Activated CD8-positive, alpha-beta T cell treated with anti-CD3 and anti-CD28 coated beads for 36 hours (primary cell): Measurements from ENCODE around the gene DROSHA. TPM values are rescaled to one million over a fixed set of nuclear protein-coding genes. Genes with fewer than 3 reads are reported as not detected.

Source experiments
- ATAC-seq: fragments of 200-7000 bp; cut with Tn5 transposase; one replicate; pipeline ENCODE4 v1.10.0; 2021; ENCODE audit warnings: mild to moderate bottlenecking, moderate library complexity
- CTCF ChIA-PET: fragments of 350-600 bp; sonication (Branson Sonifier 250); formaldehyde crosslinking; loops from one replicate; lab custom pipeline; 2021; ENCODE audit warnings: antibody characterized with exemption; lab: Charles Lee
- POLR2A ChIA-PET: fragments of 350-600 bp; sonication (Branson Sonifier 250); formaldehyde crosslinking; loops from one replicate; lab custom pipeline; 2021; ENCODE audit warnings: antibody characterized with exemption; lab: Charles Lee
- DNase-seq: peaks from one replicate; pipeline ENCODE4 v3.0.0-alpha.2; 2020
- H3K27ac Mint-ChIP-seq: one replicate; pipeline ENCODE4 v1.8.0; 2021; ENCODE audit warnings: mild to moderate bottlenecking, mixed read lengths
- H3K27me3 Mint-ChIP-seq: one replicate; pipeline ENCODE4 v1.8.0; 2021; ENCODE audit warnings: mixed read lengths
- H3K36me3 Mint-ChIP-seq: one replicate; pipeline ENCODE4 v1.8.0; 2021; ENCODE audit warnings: low read depth, mixed read lengths
- H3K4me1 Mint-ChIP-seq: one replicate; pipeline ENCODE4 v1.8.0; 2021; ENCODE audit warnings: low read depth, mixed read lengths
- H3K4me3 Mint-ChIP-seq: one replicate; pipeline ENCODE4 v1.8.0; 2021; ENCODE audit warnings: mild to moderate bottlenecking, moderate library complexity, mixed read lengths
- H3K9me3 Mint-ChIP-seq: one replicate; pipeline ENCODE4 v1.8.0; 2021; ENCODE audit warnings: mixed read lengths
- CTCF ChIP-seq: fragments of 200-600 bp; IDR thresholded peaks from one replicate; pipeline ENCODE4 v1.8.0; 2022; ENCODE audit warnings: antibody characterized with exemption, mild to moderate bottlenecking
- intact Hi-C: fragments of 100-400 bp; cut with micrococcal nuclease; formaldehyde crosslinking; loops from one replicate; pipeline ENCODE4 v1.10.0; 2022
- total RNA-seq, 2 experiments: library from RNA; stranded (reverse); gene quantifications; one replicate each; pipeline ENCODE4 v1.2.3, GENCODE V29; 2021

Gene DROSHA
- total RNA-seq, 2 experiments from 2014 or later: 57.8 to 61.0 TPM

GRCh38 chr5:31359839-31360238, 172.1 kb downstream of the DROSHA start:
- DNase-seq (no peak), ATAC-seq (no peak)
- Mint-ChIP-seq H3K4me1 (no peaks in the 10 kb centered on the region), H3K4me3 (no peak overlapping the region), H3K27me3 (peaks cover 7% of the 10 kb centered on the region), H3K9me3 (peaks cover 2% of the 10 kb centered on the region), H3K36me3 (no peaks in the 10 kb centered on the region), H3K27ac (no peak overlapping the region)
- ChIA-PET POLR2A (no interaction called here), CTCF (interaction anchor here (1.4 kb wide), 1 partner anchor 50 kb away, joined by 3 read pairs; no protein-coding TSS in a partner anchor)
- TF ChIP-seq CTCF: no peak
- intact Hi-C loops: no loop called here

DNA sequence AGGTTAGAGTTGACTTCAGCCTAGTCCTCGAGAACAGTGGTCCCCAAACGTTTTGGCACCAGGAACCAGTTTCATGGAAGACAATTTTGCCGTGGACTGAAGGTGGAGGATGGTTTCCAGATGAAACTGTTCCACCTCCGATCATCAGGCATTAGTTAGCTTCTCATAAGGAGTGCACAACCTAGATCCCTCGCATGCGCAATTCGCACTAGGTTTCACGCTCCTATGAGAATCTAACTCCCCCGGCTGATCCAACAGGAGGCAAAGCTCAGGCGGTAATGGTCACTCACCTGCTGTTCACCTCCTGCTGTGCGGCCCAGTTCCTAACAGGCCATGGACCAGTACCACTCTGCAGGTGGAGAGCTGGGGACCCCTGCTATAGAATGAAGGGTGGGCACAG, 174.9 kb downstream of the DROSHA start:
- ChIA-PET CTCF (no interaction called here), POLR2A (no interaction called here)
- Mint-ChIP-seq H3K9me3 (peaks cover 2% of the 10 kb centered on the region), H3K27ac (no peak overlapping the region), H3K27me3 (peaks cover 5% of the 10 kb centered on the region), H3K4me1 (no peaks in the 10 kb centered on the region), H3K36me3 (no peaks in the 10 kb centered on the region), H3K4me3 (no peak overlapping the region)
- TF ChIP-seq CTCF: no peak
- DNase-seq (no peak), ATAC-seq (no peak)
- intact Hi-C loops: no loop called here

GRCh38 chr5:31355337-31355736, 176.6 kb downstream of the DROSHA start:
- H3K27me3 Mint-ChIP-seq: peaks cover 6% of the 10 kb centered on the region
- intact Hi-C loops: no loop called here
- H3K4me3 Mint-ChIP-seq: no peak overlapping the region
- ATAC-seq (no peak), DNase-seq (no peak)
- ChIA-PET POLR2A (no interaction called here), CTCF (no interaction called here)
- H3K36me3 Mint-ChIP-seq: no peaks in the 10 kb centered on the region
- H3K27ac Mint-ChIP-seq: no peak overlapping the region
- no peaks in the 10 kb centered on the region for H3K4me1 Mint-ChIP-seq
- H3K9me3 Mint-ChIP-seq: peaks cover 2% of the 10 kb centered on the region
- no peak for TF ChIP-seq CTCF

Other genes with a start within 250 kb of the DROSHA start
- 10 to 100 TPM; 19.2 to 23.7 TPM for gene C5orf22, start 208 bp upstream of the DROSHA start, total RNA-seq
- not detected for gene PDZD2, start 107.0 kb upstream of the DROSHA start, total RNA-seq